B cell (primary cell): ENCODE results near the gene PHACTR1. TPM values are rescaled to one million over a fixed set of nuclear protein-coding genes. Genes with fewer than 3 reads are reported as not detected.

Experiments used
- ATAC-seq: fragments of 200-7000 bp; cut with Tn5 transposase; one replicate; pipeline ENCODE4 v1.10.0; 2021; ENCODE audit warnings: low read depth, mild to moderate bottlenecking, moderate number of reproducible peaks, moderate library complexity
- CTCF ChIA-PET: fragments of 350-600 bp; sonication (Branson Sonifier 250); formaldehyde crosslinking; loops from one replicate; lab custom pipeline; 2021; ENCODE audit warnings: antibody characterized with exemption, inconsistent platforms; lab: Charles Lee
- POLR2A ChIA-PET: fragments of 350-600 bp; sonication (Branson Sonifier 250); formaldehyde crosslinking; loops from one replicate; lab custom pipeline; 2021; ENCODE audit warnings: antibody characterized with exemption; lab: Charles Lee
- DNase-seq: peaks from one replicate; pipeline ENCODE4 v3.0.0; 2013
- H2AFZ ChIP-seq: 2 replicates; pipeline ENCODE4 v1.6.1; 2012; ENCODE audit warnings: mild to moderate bottlenecking, low read depth, low read length; ENCODE audit not compliant: insufficient read depth, poor library complexity, severe bottlenecking
- H3K27ac ChIP-seq, 2 donors: 1 replicate in 1 of 2; 2 replicates in 1 of 2; pipeline ENCODE4 v1.5.1; 2012 to 2013; ENCODE audit warnings: low read length in 2 of 2, mild to moderate bottlenecking in 2 of 2, moderate library complexity in 1 of 2
- H3K27me3 ChIP-seq, 4 experiments: fragments of 200-600 bp in 1 of 4; sonication (generic) in 1 of 4; replicated peaks in 1 of 4; 1 replicate in 2 of 4; 2 replicates in 2 of 4; pipeline versions ENCODE4 v1.6.1 to v1.7.0; 2013 to 2016; ENCODE audit warnings: low read length in 3 of 4, mild to moderate bottlenecking in 2 of 4, mixed read lengths in 1 of 4, moderate library complexity in 1 of 4; ENCODE audit not compliant: insufficient read depth in 4 of 4, control insufficient read depth in 3 of 4; ENCODE audit errors: control extremely low read depth in 1 of 4
- H3K36me3 ChIP-seq, 2 experiments: replicated peaks in 1 of 2; 1 replicate in 1 of 2; 2 replicates in 1 of 2; pipeline versions ENCODE4 v1.6.1 to v1.7.1; 2013; ENCODE audit warnings: low read length in 1 of 2; ENCODE audit not compliant: insufficient read depth in 2 of 2, control insufficient read depth in 1 of 2; ENCODE audit errors: control extremely low read depth in 1 of 2, extremely low read depth in 1 of 2
- H3K4me1 ChIP-seq, 2 donors: fragments of 200-600 bp in 1 of 2; sonication (generic) in 1 of 2; 1 replicate in 1 of 2; 2 replicates in 1 of 2; pipeline versions ENCODE4 v1.5.1 to v1.6.1; 2013 to 2017; ENCODE audit warnings: low read length in 2 of 2; ENCODE audit not compliant: control insufficient read depth in 2 of 2, insufficient read depth in 2 of 2
- H3K4me2 ChIP-seq: replicated peaks from 2 replicates; pipeline ENCODE3; 2012; ENCODE audit warnings: mild to moderate bottlenecking, low read depth, low read length; ENCODE audit not compliant: poor library complexity, severe bottlenecking
- H3K4me3 ChIP-seq, 5 experiments: fragments of 200-600 bp in 1 of 5; sonication (generic) in 1 of 5; 1 replicate in 3 of 5; 2 replicates in 2 of 5; pipeline versions ENCODE4 v1.5.1 to v1.7.0; 2011 to 2016; ENCODE audit warnings: low read length in 4 of 5, mild to moderate bottlenecking in 4 of 5, low read depth in 2 of 5, control low read depth in 1 of 5, moderate library complexity in 1 of 5; ENCODE audit not compliant: insufficient read depth in 1 of 5; ENCODE audit errors: control extremely low read depth in 1 of 5, extremely low read depth in 1 of 5
- H3K79me2 ChIP-seq: fragments of 200-600 bp; sonication (generic); one replicate; pipeline ENCODE4 v1.6.0; 2016; ENCODE audit warnings: low read length; ENCODE audit not compliant: control insufficient read depth, insufficient read depth
- H3K9ac ChIP-seq: fragments of 200-600 bp; sonication (generic); 2 replicates; pipeline ENCODE4 v1.6.1; 2017; ENCODE audit warnings: mild to moderate bottlenecking, low read length, moderate library complexity
- H3K9me3 ChIP-seq, 3 donors: one replicate each; pipeline versions ENCODE4 v1.6.1 to v1.7.1; 2013; ENCODE audit warnings: low read length in 2 of 3; ENCODE audit not compliant: control insufficient read depth in 2 of 3, insufficient read depth in 1 of 3; ENCODE audit errors: control extremely low read depth in 1 of 3
- H4K20me1 ChIP-seq: 2 replicates; pipeline ENCODE4 v1.6.0; 2012; ENCODE audit warnings: mild to moderate bottlenecking, low read length; ENCODE audit not compliant: insufficient read depth, control insufficient read depth, poor library complexity, severe bottlenecking
- H3K27ac Mint-ChIP-seq: one replicate; pipeline ENCODE4 v1.8.0; 2021; ENCODE audit warnings: mixed read lengths
- H3K27me3 Mint-ChIP-seq: one replicate; pipeline ENCODE4 v1.8.0; 2021; ENCODE audit warnings: mixed read lengths
- H3K4me1 Mint-ChIP-seq: one replicate; pipeline ENCODE4 v1.8.0; 2021; ENCODE audit warnings: mixed read lengths
- H3K4me3 Mint-ChIP-seq: one replicate; pipeline ENCODE4 v1.8.0; 2021; ENCODE audit warnings: mixed read lengths
- H3K9me3 Mint-ChIP-seq: one replicate; pipeline ENCODE4 v1.8.0; 2022; ENCODE audit warnings: mixed read lengths; ENCODE audit not compliant: insufficient read depth
- EZH2 ChIP-seq: IDR thresholded peaks from 2 replicates; pipeline ENCODE4 v1.6.1; 2012; ENCODE audit warnings: borderline replicate concordance, low read depth, mild to moderate bottlenecking, moderate library complexity, low read length; ENCODE audit not compliant: insufficient read depth, poor library complexity, severe bottlenecking
- WGBS: methylation state at CpG from one replicate; pipeline ENCODE4 v1.1.5; 2013; ENCODE audit warnings: missing lambda C conversion rate; ENCODE audit not compliant: insufficient coverage; 5-methylcytosine and 5-hydroxymethylcytosine counted together
- intact Hi-C: fragments of 100-400 bp; cut with micrococcal nuclease; formaldehyde crosslinking; loops from one replicate; pipeline ENCODE4 v1.10.0; 2022
- polyA plus RNA-seq: library from polyadenylated mRNA; depleted of rRNA; stranded (reverse); fragments of >200 nt; gene quantifications from 2 replicates; pipeline ENCODE4 v1.2.3, GENCODE V29; 2012
- total RNA-seq, 2 donors: library from RNA; stranded (reverse); fragments of 120-200 nt in 1 of 2; gene quantifications; 1 replicate in 1 of 2; 2 replicates in 1 of 2; pipeline versions ENCODE4 v1.2.3 to v1.2.4, GENCODE V29; 2013 to 2022
- TF ChIP-seq, protein P1 (sequence below): fragments of 200-600 bp; IDR thresholded peaks from one replicate; pipeline ENCODE4 v1.8.0; 2022; ENCODE audit warnings: antibody characterized with exemption, mild to moderate bottlenecking

Gene PHACTR1
- total and polyA plus RNA-seq, 2 donors (not counting 1 experiment from before 2014, with no cell fraction given) = 30.2 to 129 TPM

DNA sequence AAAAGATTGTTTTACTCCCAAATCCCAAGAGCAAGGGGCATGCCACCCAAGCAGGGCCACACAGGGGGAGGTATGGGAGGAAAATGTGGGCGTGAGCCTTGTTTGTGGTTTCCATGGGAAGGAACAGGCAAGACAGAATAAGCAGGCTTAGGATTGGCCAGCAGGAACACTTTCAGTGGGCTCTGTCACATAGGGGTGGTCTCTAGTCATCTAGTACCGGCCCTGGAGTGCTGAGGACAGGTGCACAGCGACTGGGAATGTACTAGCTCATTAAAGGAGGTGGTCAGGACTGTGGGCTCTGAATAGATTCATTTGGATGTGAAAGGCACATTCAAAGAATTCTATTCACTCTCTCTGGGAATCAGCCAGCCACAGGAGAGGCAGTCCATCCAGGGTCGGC is 436.2 kb downstream of the PHACTR1 start:
- POLR2A ChIA-PET = no interaction called here
- Mint-ChIP-seq H3K27ac (no peak overlapping the region), H3K4me1 (no peaks in the 10 kb centered on the region), H3K4me3 (no peak overlapping the region), H3K9me3 (no peaks in the 10 kb centered on the region), H3K27me3 (peaks cover 5% of the 10 kb centered on the region)
- TF ChIP-seq EZH2 = no peak
- TF ChIP-seq, protein P1, sequence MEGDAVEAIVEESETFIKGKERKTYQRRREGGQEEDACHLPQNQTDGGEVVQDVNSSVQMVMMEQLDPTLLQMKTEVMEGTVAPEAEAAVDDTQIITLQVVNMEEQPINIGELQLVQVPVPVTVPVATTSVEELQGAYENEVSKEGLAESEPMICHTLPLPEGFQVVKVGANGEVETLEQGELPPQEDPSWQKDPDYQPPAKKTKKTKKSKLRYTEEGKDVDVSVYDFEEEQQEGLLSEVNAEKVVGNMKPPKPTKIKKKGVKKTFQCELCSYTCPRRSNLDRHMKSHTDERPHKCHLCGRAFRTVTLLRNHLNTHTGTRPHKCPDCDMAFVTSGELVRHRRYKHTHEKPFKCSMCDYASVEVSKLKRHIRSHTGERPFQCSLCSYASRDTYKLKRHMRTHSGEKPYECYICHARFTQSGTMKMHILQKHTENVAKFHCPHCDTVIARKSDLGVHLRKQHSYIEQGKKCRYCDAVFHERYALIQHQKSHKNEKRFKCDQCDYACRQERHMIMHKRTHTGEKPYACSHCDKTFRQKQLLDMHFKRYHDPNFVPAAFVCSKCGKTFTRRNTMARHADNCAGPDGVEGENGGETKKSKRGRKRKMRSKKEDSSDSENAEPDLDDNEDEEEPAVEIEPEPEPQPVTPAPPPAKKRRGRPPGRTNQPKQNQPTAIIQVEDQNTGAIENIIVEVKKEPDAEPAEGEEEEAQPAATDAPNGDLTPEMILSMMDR = no peak
- intact Hi-C loops = no loop called here
- no peaks in the 10 kb centered on the region for H3K27me3 ChIP-seq
- H3K4me1 ChIP-seq = no peaks in the 10 kb centered on the region
- ATAC-seq (no peak), DNase-seq (no peak)
- H3K9me3 ChIP-seq = peaks cover 0 to 4% (median 0%) of the 10 kb centered on the region in 3 donors
- H4K20me1 ChIP-seq = no peaks in the 10 kb centered on the region
- H3K4me3 ChIP-seq = no peak overlapping the region
- no peaks in the 10 kb centered on the region for H3K79me2 ChIP-seq
- no peaks in the 10 kb centered on the region for H3K36me3 ChIP-seq
- H3K4me2 ChIP-seq = no peak overlapping the region
- CTCF ChIA-PET = no interaction called here
- 94% methylated on average over 3 of the region's 4 CpGs for WGBS
- H3K27ac ChIP-seq = no peak overlapping the region
- no peak overlapping the region for H2AFZ ChIP-seq
- no peak overlapping the region for H3K9ac ChIP-seq

DNA sequence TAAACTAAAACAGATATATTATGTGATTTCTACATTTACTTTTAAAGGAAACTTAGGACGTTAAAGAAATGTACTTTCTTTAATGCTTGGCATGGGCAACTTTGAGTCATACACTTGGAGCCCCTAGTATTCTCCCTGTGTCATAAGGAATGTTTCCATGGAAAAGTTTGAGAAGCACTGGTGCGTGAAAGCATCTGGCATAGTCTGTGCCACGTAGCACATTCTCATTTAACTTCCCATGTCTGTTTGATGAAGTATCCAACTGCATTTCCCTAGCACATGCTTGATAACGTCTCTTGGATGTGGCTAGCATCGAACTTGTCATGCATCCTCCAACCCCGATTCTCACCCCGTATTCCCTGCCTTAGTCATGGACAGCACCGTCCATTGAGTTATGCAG is 439.8 kb downstream of the PHACTR1 start:
- H3K27ac Mint-ChIP-seq = no peak overlapping the region
- Histone ChIP-seq H3K27ac (no peak overlapping the region), H2AFZ (no peak overlapping the region), H4K20me1 (no peaks in the 10 kb centered on the region), H3K4me3 (no peak overlapping the region), H3K9me3 (peaks cover 0 to 3% (median 0%) of the 10 kb centered on the region in 3 donors), H3K4me1 (no peaks in the 10 kb centered on the region), H3K36me3 (no peaks in the 10 kb centered on the region), H3K4me2 (no peak overlapping the region), H3K79me2 (no peaks in the 10 kb centered on the region), H3K27me3 (peaks cover 0 to 5% (median 1%) of the 10 kb centered on the region in 4 experiments), H3K9ac (no peak overlapping the region)
- no peak overlapping the region for H3K4me3 Mint-ChIP-seq
- no peak for TF ChIP-seq EZH2
- TF ChIP-seq, protein P1 = no peak
- DNase-seq (no peak), ATAC-seq (no peak)
- POLR2A ChIA-PET = no interaction called here
- H3K9me3 Mint-ChIP-seq = no peaks in the 10 kb centered on the region
- intact Hi-C loops = no loop called here
- no peaks in the 10 kb centered on the region for H3K4me1 Mint-ChIP-seq
- WGBS = 87% methylated on average over 7 of the region's 8 CpGs
- CTCF ChIA-PET = no interaction called here
- H3K27me3 Mint-ChIP-seq = peaks cover 17% of the 10 kb centered on the region
